GM19328 (cell line): ENCODE results near the gene NDUFAF4.

ENCODE experiments used
- ATAC-seq: cut with Tn5 transposase; IDR thresholded peaks from one replicate; pipeline ENCODE4 v1.9.1; 2021; ENCODE audit warnings: mild to moderate bottlenecking, moderate library complexity; ENCODE audit not compliant: unreplicated experiment

The NDUFAF4 gene

DNA sequence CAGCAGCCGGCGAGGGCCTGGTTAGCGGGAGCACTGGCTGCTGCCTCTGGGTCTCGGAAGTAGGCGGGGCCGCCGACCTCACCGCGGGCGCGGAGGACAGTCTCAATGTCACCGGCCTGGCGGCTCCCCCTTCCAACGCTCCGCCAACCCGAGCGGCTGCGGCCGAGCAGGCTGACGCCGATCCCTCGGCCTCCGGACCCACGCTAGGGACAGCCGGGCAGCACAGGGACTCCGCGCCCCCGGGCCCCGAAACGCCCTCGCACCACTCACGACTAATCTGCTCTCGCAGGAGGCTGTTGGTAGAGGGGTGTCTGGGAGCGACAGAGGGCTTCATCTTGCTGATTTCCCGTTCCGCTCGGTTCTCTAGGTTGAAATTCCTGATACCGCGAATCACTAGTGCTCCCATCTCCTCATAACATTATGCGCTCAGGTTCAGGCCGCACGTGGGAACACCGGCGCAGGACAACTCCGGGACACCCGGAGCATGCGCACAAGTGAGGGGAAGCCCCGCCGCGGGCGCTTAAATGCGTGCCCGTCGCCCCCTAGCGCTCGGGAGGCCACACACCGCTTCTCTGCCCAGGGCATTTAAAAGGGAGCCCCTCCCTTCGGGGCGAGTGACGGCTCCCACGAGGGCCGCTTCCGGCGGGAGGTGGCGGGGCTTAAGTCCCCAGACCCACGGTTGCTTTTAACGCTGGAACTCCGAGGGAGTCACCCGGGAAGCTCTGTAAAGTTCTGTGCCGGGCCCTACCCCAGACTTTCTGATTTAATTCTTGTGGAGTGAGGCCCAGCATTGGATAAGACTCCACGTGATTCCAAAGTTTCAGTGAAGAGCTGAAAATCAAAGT is at the start of gene NDUFAF4:
TSS of gene NDUFAF4 (minus strand) at position 496 of the 845 bp plus-strand sequence. CDS start at position 406, 90 bp downstream.
- ATAC-seq, result peak; percentile 90

- peak; percentile 89 for ATAC-seq
Measured at GRCh38 chr6:96947055-96947454, 49.4 kb upstream of the NDUFAF4 start.

GRCh38 chr6:96943555-96944215 is 46.0 kb upstream of the NDUFAF4 start:
- no peak for ATAC-seq

DNA sequence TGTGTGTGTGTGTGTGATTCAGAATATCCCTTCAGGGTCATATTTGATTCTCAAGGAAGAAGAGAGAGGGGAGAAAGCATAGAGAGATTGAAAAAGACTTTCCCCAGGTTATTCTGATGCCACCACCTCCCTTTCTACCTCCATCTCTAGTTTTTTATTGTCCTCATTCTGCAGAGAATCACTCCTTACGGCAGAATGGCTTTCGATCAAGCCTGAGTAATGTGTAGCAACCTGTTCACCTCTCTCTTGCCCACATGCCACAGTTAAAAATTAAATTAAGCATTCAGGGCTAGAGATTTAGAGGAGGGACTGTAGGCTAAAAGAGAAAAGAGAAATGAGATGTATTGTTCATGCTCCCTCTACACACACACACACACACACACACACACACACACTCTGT is 45.0 kb upstream of the NDUFAF4 start:
- no peak for ATAC-seq

GRCh38 chr6:96940322-96940721 is 42.6 kb upstream of the NDUFAF4 start:
- no peak for ATAC-seq

GRCh38 chr6:96939007-96939805 is 41.5 kb upstream of the NDUFAF4 start:
- ATAC-seq, result no peak

GRCh38 chr6:96934087-96934486 is 36.4 kb upstream of the NDUFAF4 start:
- ATAC-seq, result no peak

- no peak for ATAC-seq
Measured at GRCh38 chr6:96931198-96931597, 33.5 kb upstream of the NDUFAF4 start.

- no peak for ATAC-seq
Measured at GRCh38 chr6:96929741-96930140, 32.0 kb upstream of the NDUFAF4 start.

DNA sequence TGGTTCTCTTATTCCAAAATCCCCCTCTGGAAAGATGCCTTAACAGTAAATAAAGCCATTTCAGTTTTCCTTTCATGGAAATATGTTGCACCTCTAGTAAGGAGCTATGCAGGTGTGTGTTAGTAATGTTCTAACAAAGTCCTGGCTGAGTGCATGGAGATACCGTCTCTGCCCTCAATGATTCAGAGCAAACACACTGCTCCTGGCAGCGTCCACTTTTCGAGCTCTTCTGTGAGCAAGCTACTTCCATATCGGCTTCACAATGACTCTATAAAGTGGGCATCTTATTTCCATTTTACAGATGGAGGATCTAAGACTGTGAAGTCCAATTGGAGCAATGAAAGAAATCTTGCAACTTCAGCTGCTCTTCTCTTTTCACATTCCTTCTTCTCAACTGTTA is 30.0 kb upstream of the NDUFAF4 start:
- ATAC-seq, result no peak

DNA sequence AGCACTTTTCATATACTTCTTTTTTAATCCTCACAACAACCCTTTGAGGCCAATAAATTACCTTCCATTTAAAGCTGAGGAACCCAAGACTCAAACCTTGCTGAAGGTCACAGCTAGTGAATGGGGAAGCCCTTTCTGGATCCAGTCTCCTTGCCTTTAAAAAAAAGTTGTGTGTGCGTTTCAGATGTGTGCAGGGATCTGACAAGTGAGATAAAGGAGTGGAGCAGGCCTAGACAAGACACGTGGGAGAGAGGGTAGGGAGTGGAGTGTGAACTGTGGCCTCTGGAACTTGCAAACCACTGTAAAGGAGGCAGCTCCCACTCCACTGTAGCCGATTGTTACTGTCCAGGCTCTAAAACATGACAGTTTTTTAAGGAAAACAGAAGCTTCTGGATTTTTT is 28.7 kb upstream of the NDUFAF4 start:
- no peak for ATAC-seq

GRCh38 chr6:96925290-96925687 is 27.6 kb upstream of the NDUFAF4 start:
- no peak for ATAC-seq

DNA sequence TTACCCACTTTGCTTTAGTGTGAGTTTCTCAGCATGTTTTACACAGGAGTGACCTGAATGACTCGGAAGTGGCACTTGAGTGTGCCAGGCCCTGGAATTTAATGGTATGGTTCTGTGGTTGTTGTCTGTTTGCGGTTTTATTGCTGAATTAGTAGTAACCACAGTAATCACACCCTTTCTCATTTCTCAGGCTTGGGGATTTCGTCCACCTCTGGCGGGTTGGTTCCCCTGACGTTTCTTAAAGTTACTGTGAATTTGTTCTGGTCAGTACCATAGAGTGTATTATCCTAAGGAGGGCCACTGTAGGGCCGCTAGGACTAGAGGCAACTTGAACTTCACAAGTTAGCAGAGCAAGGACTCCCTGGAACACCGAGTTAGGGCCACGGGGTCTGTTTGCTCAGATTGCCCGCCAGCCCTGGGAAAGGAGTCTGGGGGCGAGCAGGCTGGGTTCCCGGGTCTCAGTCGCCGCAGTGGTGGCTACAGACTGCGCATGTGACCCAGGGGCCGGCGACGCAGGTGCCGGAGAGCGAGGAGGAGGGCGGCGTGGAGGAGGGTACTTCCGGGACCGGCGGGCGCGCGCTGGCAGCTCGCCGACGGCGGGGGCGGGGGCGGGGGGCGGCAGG is 26.3 kb upstream of the NDUFAF4 start:
- ATAC-seq, result peak; percentile 87

DNA sequence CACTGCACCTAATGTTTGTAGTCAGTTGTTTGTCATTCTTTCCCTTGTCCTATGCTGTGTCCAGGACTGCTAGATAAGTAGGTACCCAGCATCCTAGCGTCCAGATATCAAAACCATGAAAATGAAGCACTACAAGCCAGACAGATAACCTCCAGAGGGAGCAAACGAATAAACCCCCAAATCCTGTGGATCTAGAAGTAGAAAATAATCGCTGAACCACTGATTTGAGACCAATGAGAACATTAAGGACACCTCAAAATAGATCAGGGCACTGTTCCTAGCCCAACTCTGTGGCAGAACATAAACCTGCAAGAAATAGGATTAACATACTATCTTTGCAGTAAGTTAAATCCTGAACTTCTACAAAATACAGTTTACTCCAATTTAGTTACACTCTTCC is 25.7 kb upstream of the NDUFAF4 start:
- no peak for ATAC-seq

- no peak for ATAC-seq
Measured at GRCh38 chr6:96917098-96917497, 19.4 kb upstream of the NDUFAF4 start.

DNA sequence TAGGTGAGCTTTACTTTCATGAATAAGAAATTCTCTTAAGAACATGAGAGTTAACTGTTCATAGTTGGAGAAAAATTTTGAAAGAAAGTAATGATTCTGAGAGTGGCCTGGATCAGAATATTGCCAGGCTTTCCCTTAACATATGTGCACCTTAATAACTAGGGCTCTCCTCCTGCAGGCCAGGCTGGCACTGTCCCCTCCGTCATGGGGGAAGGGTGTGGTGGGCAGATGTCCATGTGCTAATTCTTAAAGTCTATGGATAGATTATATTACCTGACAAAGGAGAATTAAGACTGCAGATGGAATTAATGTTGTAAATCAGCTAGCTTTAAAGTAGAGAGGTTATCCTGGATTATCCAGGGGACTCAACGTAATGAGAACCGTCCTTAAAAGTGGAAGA is 15.9 kb upstream of the NDUFAF4 start:
- ATAC-seq, result no peak

- ATAC-seq, result no peak
Measured at GRCh38 chr6:96911751-96912150, 14.1 kb upstream of the NDUFAF4 start.

DNA sequence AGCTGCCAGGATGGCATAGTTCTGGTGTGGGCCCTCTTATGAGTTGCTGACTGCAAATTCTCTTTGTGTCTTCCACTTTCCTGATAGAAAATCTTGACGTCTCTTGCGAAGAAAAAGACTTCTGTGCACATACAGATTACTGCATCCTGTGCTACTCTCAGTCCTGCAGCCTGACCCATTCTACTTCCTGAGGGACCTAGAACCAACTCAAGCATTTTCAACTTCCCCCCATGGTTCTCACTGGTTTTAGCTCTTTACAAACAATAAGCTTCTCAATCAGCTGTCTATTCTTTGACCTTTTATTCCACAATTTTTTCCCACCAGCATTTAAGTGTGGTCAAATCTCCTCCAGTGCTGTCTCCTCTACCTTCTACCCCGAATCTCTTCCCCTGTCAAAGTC is 13.5 kb upstream of the NDUFAF4 start:
- no peak for ATAC-seq

DNA sequence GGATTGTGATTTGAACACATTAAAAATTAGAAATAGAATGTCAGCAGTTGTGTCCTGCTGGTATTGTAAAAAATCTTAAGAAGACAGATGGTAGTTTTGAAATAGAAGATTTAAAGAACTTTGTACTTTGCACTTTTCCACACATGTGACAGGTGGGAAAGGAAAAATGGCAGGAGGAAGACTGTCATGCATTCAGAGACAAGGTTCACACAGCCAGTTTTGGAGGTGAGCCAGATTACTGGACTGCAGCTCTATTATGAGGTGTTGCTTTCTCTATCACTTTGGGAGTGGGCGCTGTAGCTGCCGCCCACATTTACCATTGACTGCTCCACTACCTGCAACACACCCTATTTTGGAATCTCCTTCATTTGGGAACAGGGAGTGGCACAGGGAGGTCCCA is 12.1 kb upstream of the NDUFAF4 start:
- no peak for ATAC-seq

DNA sequence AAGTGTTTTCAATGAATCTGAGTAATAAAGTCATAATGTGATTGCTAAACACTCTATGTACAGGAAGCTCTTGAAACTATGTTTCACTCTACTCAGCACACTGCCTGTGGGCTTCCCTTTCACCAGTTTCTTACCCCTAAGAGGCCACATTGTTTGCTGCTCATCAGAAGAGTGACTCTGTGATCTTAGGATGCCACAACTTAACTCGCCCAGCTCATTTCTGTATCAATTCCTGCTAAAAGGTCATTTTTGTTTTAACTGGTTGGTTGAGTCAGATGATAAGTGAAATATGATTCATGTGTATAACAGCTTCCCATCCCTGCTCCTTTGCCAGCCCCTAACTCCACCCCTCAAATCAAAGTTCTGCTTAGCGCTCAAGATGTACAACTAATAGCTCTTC is 9.8 kb upstream of the NDUFAF4 start:
- peak; percentile 87 for ATAC-seq

GRCh38 chr6:96900873-96901272 is 3.2 kb upstream of the NDUFAF4 start:
- no peak for ATAC-seq
